ENCODE measurements around the gene FEM1B. TPM values are rescaled to one million over a fixed set of nuclear protein-coding genes. Genes with fewer than 3 reads are reported as not detected.

FEM1B gene
- total RNA-seq, 1 experiment from 2014 or later, result 24.7 TPM

DNA sequence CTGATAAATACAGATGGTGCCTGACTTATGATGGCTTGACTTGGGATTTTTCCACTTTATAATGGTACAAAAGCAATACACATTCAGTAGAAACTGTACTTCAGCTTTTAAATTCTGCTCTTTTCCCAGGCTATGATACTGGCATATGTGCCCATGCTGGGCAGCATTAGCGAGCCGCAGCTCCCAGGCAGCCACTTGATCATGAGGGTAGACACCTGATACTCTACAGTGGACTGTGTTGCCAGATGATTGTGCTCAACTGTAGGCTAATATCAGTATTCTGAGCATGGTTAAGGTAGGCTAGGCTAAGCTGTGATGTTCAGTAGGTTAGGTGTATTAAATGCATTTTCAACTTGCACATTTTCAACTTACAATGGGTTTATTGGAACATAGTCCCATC, 17.7 kb upstream of the FEM1B start:
- DNase-seq (ENCODE audit: low spot score), result no peak

DNA sequence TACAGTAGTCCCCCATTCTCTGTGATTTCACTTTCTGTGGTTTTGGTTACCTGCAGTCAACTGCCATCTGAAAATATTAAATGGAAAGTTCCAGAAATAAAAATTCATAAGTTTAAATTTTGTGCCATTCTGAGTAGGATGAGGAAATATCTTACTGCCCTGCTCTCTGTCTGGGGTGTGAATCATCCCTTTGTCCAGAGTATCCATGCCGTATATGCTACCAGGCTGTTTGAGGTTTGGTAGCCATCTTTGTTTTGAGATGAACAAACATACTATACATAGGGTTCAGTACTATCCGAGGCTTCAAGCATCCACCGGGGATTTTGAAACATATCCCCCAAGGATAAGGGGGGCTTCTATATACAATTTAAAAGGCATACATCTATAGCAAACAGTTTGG, 16.3 kb upstream of the FEM1B start:
- no peak for DNase-seq (ENCODE audit: low spot score)

DNA sequence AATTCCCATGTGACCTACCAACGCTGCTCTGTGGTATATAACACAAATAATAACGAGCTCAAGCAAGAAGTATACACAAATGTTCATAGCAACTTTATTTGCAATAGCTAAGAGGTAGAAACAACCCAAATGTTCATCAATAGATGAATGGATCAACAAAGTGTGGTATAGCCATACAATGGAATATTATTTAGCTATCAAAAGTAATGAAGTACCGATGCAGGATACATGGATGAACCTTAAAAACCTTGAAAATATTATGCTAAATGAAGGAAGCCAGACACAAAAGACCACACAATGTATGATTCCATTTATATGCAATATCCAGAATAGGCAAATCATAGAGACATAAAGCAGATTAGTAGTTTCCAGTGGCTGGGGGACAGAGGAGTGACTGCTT, 15.6 kb upstream of the FEM1B start:
- no peak for DNase-seq (ENCODE audit: low spot score)

DNA sequence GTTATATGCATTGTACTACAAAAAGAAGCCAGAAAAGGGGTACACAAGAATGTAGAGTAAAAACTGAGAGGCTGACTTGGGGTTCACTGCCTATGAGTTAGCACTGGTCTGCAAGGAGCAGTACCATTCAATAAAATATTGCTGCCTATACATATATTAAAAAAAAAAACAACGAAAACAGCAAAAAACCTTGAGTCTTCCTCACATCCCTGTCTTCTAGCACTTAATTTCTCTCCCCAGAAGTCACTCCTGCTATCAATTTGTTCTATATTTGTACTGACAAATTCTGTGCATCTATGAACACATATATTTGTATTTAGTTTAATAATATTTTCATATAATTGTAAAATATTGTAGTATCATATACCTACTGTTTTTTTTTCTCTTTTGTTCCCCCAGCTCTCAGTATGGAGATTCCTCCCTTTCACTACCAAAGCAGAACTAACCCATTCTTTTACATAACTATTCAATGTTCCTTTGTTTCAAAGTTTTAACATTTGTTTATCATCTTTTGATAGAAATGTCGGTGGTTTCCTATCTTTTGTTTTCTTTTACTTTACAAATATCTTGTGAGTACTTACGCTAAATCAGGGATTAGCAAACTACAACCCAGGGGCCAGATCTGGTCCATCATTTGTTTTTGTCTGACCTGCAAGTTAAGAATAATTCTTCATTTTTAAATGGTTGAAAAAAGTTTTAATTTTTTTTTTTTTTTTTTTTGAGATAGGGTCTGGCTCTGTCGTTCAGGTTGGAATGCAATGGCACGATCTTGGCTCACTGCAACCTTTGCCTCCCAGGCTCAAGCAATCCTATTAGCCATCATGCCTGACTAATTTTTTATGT, 14.8 kb upstream of the FEM1B start:
- no peak for DNase-seq (ENCODE audit: low spot score)

DNA sequence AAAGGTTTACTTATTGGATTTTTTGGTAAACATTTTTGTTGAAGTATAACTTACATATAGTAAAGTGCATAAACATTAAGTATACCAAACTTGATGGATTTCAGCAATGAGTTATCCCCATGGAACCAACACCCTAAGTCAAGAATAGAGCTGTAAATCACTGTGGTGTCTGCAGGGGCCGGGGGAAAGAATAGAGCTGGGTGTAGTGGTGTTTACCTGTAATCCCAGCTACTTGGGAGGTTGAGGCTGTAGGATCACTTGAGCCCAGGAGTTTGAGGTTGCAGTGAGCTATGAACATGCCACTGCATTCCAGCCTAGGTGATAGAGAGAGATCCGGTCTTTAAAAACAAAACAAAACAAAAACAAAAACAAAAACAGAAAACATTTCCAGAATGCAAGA, 13.3 kb upstream of the FEM1B start:
- no peak for DNase-seq (ENCODE audit: low spot score)

DNA sequence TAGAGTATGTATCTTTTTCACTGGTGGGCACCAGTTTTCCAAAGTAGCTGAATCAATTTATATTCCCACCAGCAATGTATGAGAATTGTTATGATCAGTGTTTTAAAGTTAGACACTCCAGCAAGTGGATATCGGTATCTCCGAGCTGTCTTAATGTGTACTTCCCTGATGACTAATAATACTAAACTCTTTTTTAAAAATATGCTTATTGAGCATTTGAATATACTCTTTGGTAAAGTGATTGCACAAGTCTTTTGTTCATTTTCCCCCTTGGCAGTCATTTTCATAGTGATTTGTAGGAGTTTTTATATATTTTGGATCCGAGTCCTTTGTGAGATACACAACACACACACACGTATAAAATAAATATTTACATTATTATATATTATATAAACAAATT, 12.5 kb upstream of the FEM1B start:
- no peak for DNase-seq (ENCODE audit: low spot score)

DNA sequence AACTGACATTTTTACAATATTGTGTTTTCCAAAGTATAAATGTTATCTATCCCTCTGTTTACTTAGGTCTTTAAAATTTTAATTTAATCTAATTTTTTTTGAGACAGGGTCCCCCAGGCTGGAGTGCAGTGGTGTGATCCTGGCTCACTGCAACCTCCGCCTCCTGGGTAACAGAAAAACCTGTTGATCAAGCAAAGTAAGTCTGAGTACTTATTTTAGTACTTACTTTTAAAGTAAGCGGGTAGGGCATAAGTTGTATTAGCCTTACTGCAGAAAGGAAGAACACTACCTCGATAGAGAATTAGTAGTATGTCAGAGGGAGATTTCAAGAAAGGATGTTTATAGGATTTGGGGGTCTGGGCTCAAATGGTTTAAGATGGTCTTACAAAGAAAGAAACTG, 11.9 kb upstream of the FEM1B start:
- no peak for DNase-seq (ENCODE audit: low spot score)

DNA sequence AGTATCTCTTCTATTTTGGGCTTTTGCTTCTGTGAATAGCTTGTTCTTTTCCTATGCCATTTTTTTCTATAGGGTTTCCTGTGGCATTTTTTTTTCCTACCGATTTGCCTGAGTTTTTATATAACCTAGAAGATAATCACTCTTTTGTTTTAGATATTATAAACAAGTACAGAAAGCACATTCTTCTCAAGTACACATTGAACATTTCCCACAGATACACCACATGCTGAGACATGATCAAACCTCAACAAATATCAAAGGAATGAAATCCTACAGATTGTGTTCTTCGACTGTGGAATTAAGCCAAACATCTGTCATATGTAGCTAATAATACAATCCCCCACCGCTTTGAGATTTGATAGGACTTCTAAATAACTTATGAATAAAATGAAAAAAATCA, 9.1 kb upstream of the FEM1B start:
- no peak for DNase-seq (ENCODE audit: low spot score)

DNA sequence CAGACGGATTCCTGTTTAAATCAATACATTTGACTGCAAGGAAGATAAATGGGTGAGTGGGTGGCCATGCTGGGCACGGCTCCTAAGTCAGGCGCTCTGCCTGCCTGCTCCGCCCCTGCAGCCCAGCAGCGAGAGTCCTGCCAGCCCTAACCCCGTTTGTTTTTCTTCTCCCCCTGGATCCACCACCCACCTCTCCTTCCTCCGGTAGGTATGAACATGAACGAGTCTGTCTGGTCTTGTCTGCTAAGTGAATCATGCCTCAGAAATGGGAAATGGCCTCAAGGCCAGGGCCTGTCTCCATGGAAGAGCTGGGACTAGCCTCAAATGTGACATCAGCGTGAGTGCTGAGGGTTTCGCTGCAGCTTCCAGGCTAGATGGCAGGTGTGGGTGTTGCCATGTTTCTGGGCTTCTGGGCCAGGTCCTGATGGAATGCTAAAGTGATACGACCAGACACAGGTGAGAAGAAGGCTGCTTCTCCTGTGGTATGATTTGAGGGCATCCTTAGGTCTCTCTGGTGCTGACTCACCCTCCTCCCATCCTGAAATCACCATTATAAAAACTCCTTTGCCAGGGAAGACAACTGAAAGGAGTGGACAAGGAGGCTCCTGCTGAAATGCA, 5.6 kb upstream of the FEM1B start:
- DNase-seq (ENCODE audit: low spot score), result peak; percentile 49

DNA sequence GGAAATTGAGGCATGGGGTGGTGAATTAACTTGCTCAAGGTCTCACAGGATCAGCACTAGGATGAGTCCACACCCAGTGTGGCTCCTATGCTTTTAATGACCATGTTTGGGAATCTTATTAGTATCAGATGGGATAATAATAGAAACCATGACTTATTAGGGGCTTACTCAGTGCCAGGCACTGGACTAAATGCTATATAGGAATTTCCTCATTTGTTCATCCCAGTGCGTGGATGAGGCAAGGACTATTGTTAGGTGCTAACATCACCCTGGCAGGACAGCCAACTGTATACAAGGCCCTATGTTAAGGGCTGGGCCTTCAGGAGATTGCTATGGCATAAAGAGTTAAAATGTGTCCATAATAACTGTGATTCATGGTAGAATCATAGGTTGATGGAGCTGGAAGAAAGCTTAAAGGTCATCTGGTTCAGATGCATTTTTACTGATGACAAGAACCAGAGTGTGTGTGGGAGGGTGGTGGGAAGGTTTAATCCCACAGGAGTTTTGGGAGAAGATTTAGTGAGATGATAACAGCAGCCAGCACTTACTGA, 4.7 kb upstream of the FEM1B start:
- peak; percentile 38 for DNase-seq (ENCODE audit: low spot score)

DNA sequence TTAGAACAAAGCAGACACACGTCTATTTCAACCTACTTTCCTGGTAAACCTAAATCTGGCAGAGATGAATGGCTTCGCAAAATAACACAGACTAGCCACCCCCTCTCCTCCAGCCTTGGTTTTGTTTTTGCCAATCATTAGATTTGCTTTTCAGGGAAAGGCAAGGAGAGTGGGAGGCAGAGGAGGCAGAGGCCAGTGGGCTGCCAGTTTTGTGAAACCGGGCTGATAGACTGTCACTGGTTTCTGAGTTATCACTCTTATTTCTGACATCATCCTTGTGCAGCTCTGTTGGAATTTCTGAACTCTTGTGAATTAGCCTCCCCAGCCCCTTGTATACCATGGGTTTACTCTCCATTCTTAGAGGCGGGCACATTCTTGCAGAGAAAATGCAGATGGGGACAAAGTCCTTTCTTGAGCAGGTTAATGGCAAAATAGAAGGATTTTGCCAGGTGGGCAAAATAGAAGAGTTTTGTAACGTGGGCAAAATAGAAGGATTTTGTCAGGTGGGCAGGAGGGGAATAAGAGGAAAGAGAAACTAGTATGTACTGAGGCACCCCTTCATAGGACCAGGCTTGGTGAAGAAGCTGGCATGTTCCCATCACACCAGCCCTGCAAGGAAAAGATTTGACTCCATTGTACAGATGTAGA, 3.2 kb upstream of the FEM1B start:
- no peak for DNase-seq (ENCODE audit: low spot score)

DNA sequence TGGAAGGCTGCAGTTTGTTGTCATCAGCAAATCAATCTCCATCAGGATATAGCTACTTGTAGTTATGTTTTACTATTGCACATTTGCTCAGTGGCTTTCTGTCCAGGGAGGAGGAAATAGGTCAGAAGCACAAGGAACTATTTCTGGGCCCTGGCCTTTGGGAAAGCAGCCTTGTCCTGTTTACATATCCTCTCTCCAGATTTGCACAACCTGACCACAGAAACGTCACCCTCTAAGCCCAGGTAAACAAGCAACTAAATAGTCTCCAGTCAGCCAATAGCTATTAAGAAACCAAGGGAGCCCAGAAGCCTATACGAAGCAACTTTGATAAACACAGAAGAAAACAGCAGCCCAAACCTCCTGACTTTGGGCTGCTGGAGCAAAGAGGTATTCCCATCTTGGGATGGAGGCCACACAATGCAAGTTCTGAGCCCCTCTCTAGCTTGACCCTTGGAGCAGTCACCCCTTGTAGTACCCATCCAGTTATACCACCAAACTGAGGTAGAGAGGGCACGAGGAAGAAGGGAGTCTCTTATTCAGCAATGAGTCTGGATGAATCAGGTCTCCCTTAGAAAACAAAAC, 2.3 kb upstream of the FEM1B start:
- DNase-seq (ENCODE audit: low spot score), result no peak

DNA sequence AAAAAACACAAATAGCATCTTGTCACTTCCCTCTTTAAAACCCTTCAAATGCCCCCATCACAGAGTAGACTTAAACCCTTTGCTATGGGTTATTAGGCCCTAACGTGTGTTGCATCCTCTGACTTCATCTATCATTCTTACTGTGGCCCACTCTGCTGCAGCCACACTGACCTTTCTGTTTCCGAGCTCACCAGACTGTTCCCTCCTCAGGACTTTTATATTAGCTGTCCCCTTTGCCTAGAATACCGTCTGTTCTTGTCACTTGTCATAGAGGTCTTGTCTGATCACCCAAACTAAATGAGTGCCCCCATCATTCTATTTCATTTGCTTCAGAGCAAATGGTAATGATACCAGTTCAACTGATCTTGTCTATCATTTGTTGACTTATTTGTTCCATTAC, 877 bp upstream of the FEM1B start:
- DNase-seq (ENCODE audit: low spot score), result no peak

DNA sequence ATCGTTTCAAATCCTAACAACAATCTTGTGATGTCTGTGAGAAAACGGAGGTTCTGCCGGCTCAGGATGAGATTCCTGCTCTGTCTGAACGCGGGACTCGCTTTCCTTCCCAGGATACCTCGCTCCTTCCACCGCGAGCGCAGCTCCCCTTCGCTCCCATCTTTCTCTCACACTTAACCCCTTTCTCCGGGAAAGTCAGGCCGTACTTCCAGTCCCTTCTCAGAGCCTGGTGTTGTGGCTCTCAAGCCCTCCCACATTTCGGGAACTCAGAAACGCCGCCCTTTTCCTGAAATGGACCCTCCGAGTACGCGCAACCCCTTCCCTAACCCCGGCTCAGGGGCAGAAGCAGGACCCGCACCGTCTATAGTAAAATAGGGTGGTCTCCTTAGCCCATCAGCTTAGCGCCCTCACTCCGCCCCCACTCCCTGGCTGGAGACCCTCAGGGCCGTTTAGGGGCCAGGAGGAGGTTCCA, 378 bp upstream of the FEM1B start:
- no peak for DNase-seq (ENCODE audit: low spot score)

DNA sequence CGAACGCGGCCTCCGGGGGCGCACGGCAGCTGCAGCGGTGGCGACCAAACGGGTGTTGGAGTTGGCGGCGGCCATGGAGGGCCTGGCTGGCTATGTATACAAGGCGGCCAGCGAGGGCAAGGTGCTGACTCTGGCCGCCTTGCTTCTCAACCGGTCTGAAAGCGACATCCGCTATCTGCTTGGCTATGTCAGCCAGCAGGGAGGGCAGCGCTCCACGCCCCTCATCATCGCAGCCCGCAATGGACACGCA, 725 bp downstream of the FEM1B start:
- peak; percentile 13 for DNase-seq (ENCODE audit: low spot score)

DNA sequence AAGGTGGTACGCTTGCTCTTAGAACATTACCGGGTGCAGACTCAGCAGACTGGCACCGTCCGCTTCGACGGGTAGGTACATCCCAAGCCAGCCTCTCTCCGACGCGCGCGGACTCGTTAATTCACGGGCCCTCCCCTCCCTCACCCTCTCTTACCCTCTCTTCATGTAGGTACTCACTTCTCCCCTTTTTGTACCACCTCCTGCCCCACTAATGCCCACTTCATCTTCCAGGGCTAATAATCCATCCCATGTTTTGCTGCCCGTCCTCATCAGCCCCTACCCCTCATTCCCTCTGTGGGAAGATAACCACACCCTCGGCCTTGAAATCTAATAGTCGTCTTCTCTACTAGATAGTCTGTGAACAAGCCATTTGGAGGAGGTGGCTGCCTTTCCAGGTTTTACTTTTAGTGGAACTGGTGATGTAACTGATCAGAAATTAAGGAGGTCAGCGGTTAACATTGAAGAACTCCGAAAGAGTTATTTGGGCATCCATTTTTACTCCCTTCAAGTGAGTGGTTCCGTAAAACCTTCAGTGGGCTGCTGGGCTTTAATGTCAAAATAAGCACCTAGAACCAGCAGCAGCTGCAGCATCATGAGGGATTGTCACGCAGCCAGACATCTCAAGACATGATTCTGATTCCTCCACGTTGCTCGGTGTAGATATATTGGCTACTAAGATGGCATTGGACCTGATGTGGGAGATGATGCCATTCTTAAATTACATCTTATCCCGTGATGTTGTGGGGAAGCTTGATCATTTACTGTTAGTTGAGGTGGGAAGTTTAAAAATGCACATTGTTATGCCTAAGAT, 1.3 kb downstream of the FEM1B start:
- peak; percentile 18 for DNase-seq (ENCODE audit: low spot score)

DNA sequence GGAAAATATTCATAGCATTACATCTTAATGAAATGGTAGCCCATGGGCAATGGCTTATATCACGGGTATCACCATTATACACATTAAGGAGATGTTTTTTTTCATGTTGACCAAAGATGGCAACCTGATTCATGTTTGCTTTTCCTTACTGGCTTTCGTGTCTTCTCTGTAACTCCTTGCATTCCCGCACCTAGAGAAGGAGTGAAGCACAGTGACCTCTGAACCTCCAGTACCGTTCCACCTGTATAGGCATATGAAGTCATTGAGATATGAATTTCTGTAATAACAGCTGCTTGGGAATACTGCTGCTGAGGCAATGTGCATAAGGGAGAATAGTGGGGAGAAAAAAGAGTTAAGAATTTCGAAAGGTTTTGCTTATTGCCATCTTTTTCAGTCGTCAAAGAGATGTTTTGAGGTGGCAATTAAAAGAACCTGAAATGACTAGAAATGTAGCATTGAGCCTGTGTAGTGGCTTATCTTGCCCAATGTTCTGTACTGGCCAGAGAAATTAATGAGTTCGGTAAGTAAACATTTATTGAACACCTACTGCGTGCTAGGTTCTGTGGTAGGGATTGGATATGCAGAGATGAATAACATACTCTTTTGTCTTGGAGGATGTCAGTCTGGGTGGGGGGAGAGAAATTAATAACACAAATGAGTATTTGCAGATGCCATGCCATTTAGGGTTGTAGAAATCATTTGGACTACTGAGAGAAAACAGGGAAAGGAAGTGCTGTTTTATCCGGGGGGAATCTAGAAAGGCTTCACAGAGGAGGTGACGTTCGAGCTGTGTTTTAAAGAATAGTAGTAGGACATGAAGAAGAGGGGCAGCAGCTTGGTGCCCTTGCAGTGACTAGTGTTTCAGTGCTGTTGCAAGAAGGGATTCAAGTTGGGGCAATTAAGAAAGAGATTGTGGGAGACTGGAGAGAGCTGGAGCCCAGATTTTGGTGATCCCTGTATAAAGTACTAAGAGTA, 2.5 kb downstream of the FEM1B start:
- no peak for DNase-seq (ENCODE audit: low spot score)

DNA sequence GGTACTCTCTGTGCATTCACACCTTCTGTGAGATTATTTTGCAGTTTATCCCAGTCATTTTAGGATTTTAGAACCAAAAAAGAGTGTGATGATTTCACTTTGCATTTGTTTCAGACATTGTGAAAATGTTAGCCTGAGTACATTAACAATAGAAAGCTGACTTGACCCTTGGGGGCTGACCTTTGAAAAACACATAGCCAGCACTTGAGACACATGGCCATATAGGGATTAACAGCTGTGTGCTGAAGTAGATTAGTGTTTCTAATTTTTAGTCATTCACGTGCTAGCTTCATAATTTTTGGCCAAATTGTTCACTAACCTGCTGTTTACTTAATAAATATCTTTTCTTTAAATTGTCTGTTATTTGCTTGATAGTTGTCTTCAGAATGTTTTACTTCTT, 3.5 kb downstream of the FEM1B start:
- no peak for DNase-seq (ENCODE audit: low spot score)

DNA sequence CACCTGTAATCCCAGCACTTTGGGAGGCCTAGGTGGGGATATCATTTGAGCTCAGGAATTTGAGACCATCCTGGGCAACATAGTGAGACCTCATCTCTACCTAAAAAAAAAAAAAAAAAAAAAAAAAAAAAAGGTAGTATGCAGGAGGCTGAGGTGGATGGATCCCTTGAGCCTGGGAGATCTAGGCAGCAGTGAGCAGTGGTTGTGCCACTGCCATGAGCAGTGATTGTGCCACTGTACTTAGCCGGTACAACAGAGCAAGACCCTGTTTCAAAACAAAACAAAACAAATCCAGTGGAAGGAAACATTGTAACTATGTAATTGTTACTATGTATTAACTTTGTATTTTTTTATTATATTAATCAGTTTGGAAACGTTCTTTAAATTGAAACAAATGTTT, 5.9 kb downstream of the FEM1B start:
- DNase-seq (ENCODE audit: low spot score), result no peak

DNA sequence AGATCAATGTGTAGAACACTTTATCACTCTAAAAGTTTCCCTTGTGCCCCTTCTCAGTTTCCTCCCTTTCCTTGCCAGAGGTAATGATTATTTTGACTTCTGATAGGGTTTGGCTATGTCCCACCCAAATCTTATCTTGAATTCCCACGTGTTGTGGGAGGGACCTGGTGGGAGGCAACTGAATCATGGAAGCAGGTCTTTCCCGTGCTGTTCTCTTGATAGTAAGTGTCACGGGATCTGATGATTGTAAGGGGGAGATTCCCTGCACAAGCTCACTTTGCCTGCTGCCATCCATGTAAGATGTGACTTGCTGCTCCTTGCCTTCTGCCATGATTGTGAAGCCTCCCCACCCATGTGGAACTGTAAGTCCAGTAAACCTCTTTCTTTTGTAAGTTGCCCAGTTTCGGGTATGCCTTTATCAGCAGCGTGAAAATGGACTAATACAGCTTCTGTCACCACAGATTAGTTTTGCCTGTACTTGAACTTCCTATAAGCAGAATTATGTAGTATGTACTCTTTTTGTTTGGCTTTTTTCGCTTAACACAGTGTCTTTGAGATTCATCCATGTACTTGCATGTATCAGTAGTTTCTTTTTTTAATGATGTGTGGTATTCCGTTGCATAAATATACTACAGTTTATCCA, 7.2 kb downstream of the FEM1B start:
- no peak for DNase-seq (ENCODE audit: low spot score)

Measured in A172 (cell line).